ENCODE data around the gene PKDCC.

The PKDCC gene

GRCh38 chr2:42040643-42041278, 7.1 kb upstream of the PKDCC start:
- no peaks in the 10 kb centered on the region for H3K4me1 Mint-ChIP-seq (ENCODE audit: low read depth)
- H3K27ac Mint-ChIP-seq: no peak overlapping the region
- peaks cover 40% of the 10 kb centered on the region for H3K27me3 Mint-ChIP-seq
- DNase-seq: no peak
- H3K36me3 Mint-ChIP-seq (ENCODE audit: low read depth): no peaks in the 10 kb centered on the region
- H3K4me3 Mint-ChIP-seq: no peak overlapping the region
- H3K9me3 Mint-ChIP-seq: no peaks in the 10 kb centered on the region

GRCh38 chr2:42041377-42042127, 6.3 kb upstream of the PKDCC start:
- H3K9me3 Mint-ChIP-seq: no peaks in the 10 kb centered on the region
- H3K4me3 Mint-ChIP-seq: no peak overlapping the region
- H3K4me1 Mint-ChIP-seq (ENCODE audit: low read depth): no peaks in the 10 kb centered on the region
- H3K27ac Mint-ChIP-seq: no peak overlapping the region
- H3K36me3 Mint-ChIP-seq (ENCODE audit: low read depth): no peaks in the 10 kb centered on the region
- DNase-seq: no peak
- peaks cover 47% of the 10 kb centered on the region for H3K27me3 Mint-ChIP-seq

GRCh38 chr2:42042631-42043355, 5.0 kb upstream of the PKDCC start:
- no peaks in the 10 kb centered on the region for H3K36me3 Mint-ChIP-seq (ENCODE audit: low read depth)
- no peak overlapping the region for H3K27ac Mint-ChIP-seq
- no peak overlapping the region for H3K4me3 Mint-ChIP-seq
- peaks cover 52% of the 10 kb centered on the region for H3K27me3 Mint-ChIP-seq
- H3K4me1 Mint-ChIP-seq (ENCODE audit: low read depth): peaks cover 3% of the 10 kb centered on the region
- no peaks in the 10 kb centered on the region for H3K9me3 Mint-ChIP-seq
- no peak for DNase-seq

- DNase-seq: no peak
- H3K4me1 Mint-ChIP-seq (ENCODE audit: low read depth): peaks cover 6% of the 10 kb centered on the region
- H3K27me3 Mint-ChIP-seq: peaks cover 57% of the 10 kb centered on the region
- H3K27ac Mint-ChIP-seq: no peak overlapping the region
- H3K36me3 Mint-ChIP-seq (ENCODE audit: low read depth): no peaks in the 10 kb centered on the region
- no peak overlapping the region for H3K4me3 Mint-ChIP-seq
- H3K9me3 Mint-ChIP-seq: no peaks in the 10 kb centered on the region
Measured at GRCh38 chr2:42043789-42044394, 3.9 kb upstream of the PKDCC start.

- no peaks in the 10 kb centered on the region for H3K9me3 Mint-ChIP-seq
- peaks cover 68% of the 10 kb centered on the region for H3K27me3 Mint-ChIP-seq
- H3K27ac Mint-ChIP-seq: no peak overlapping the region
- H3K4me1 Mint-ChIP-seq (ENCODE audit: low read depth): peaks cover 6% of the 10 kb centered on the region
- H3K36me3 Mint-ChIP-seq (ENCODE audit: low read depth): no peaks in the 10 kb centered on the region
- DNase-seq: no peak
- no peak overlapping the region for H3K4me3 Mint-ChIP-seq
Measured at GRCh38 chr2:42044939-42045338, 2.9 kb upstream of the PKDCC start.

GRCh38 chr2:42045352-42045751, 2.5 kb upstream of the PKDCC start:
- Mint-ChIP-seq H3K36me3 (ENCODE audit: low read depth) (no peaks in the 10 kb centered on the region), H3K27ac (no peak overlapping the region), H3K27me3 (peaks cover 72% of the 10 kb centered on the region), H3K4me1 (ENCODE audit: low read depth) (peaks cover 6% of the 10 kb centered on the region), H3K9me3 (no peaks in the 10 kb centered on the region), H3K4me3 (no peak overlapping the region)
- DNase-seq: no peak

GRCh38 chr2:42045848-42046748, 1.7 kb upstream of the PKDCC start:
- Mint-ChIP-seq H3K36me3 (ENCODE audit: low read depth) (no peaks in the 10 kb centered on the region), H3K4me3 (no peak overlapping the region), H3K27me3 (peaks cover 76% of the 10 kb centered on the region), H3K9me3 (no peaks in the 10 kb centered on the region), H3K4me1 (ENCODE audit: low read depth) (peaks cover 6% of the 10 kb centered on the region), H3K27ac (no peak overlapping the region)
- no peak for DNase-seq

DNA sequence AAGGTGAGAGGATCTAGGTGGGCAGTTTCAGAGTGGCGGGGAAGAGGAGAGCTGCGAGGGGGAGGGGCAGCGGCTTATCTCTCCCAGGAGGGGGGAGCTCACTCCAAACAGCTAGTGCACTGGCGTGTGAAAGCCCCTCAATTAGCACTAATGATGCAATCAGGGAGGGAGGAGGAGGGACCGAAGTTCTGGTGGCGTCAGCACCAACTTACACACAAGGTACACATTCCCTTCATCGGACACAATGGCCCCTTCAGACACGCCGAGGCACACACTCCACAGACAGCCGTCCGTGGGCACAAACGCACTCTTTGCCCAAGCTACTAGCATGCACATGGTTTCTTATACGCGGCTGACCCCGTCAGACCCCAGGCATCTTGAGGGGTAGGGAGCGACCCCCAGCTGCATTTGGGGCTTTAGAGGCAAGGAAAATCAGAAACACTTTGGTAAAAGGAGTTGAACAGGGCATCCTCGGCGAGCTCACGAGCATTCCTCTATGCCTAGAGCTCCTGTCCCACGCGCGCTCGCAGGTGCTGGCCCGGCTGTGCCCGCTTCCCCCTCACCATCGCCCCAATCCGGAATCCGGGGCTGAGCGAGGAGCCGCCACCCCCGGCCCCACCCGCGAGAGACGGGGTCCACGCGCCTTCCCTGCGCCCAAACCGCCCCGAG, 868 bp upstream of the PKDCC start:
- Mint-ChIP-seq H3K4me1 (ENCODE audit: low read depth) (peaks cover 6% of the 10 kb centered on the region), H3K9me3 (no peaks in the 10 kb centered on the region), H3K27ac (no peak overlapping the region), H3K36me3 (ENCODE audit: low read depth) (no peaks in the 10 kb centered on the region), H3K4me3 (peak overlapping the region; percentile 60), H3K27me3 (peaks cover 75% of the 10 kb centered on the region)
- DNase-seq: peak; percentile 42

DNA sequence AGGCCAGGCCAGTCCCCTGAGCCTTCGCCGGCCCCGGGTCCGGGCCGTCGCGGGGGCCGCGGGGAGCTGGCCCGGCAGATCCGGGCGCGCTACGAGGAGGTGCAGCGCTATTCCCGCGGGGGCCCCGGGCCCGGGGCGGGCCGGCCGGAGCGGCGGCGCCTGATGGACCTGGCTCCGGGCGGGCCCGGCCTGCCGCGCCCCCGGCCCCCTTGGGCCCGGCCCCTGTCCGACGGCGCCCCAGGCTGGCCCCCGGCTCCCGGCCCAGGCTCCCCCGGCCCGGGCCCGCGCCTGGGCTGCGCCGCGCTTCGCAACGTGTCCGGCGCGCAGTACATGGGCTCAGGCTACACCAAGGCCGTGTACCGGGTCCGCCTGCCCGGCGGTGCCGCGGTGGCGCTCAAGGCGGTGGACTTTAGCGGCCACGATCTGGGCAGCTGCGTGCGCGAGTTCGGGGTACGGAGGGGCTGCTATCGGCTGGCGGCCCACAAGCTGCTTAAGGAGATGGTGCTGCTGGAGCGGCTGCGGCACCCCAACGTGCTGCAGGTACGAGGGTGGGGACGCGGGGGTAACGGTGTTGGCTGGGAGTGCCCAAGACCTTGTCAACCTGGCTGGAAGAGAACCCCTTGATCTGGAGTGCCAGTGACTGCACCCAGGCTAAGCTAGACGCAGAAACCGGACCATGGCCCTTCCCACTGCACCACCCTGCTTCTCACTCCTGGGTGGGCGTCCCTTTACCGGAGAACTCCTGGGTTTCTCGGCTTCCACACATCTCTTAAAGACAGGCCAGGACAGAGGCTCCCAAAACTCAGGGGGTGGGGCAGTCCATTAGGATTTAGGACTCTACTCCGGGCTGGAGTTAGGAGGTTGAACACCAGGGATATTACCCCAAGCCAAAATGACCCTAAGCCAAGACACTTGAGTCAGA, 739 bp downstream of the PKDCC start:
- Mint-ChIP-seq H3K4me1 (ENCODE audit: low read depth) (peaks cover 6% of the 10 kb centered on the region), H3K27ac (no peak overlapping the region), H3K4me3 (peak overlapping the region; percentile 51), H3K27me3 (peaks cover 64% of the 10 kb centered on the region), H3K36me3 (ENCODE audit: low read depth) (no peaks in the 10 kb centered on the region), H3K9me3 (no peaks in the 10 kb centered on the region)
- DNase-seq: peak; percentile 37

DNA sequence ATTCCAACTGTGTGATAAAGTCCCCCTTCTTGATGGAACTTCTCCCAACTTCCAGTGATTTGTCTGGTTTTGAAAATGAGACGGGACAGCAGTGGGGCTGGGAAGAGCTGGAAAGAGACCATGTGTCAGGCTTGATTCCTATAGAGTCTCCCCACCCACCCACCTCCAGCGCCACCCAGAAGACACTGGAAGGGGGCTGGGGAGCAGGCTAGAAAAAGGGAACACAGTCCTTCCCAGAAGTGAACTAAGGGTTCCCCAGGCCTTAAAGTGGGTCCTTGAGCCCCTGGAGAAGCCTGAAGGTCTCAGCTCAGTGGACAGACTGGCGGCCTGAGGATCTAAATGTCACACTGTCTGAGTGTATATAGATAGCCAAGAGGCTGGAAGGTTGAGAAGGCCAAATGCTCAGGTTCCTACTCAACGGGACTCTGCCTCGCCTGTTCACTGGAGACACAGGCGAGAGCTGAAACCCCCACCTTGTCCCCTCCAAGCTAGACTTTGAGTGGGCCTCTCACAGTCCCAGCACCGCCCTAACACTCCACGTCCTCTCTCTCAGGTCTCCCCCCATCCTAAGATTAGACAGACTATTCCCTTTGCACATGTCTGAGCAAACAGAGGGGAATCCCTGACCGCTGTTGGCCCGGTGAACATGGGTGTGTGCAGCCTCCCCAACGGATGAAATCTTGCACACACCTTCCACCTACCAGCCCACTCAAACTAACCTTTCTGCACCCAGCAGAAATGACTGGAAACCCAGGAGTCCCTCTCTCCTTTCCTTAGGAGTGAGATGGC, 1.6 kb downstream of the PKDCC start:
- H3K9me3 Mint-ChIP-seq: no peaks in the 10 kb centered on the region
- DNase-seq: no peak
- no peaks in the 10 kb centered on the region for H3K36me3 Mint-ChIP-seq (ENCODE audit: low read depth)
- peak overlapping the region; percentile 51 for H3K4me3 Mint-ChIP-seq
- H3K27me3 Mint-ChIP-seq: peaks cover 61% of the 10 kb centered on the region
- H3K4me1 Mint-ChIP-seq (ENCODE audit: low read depth): peaks cover 6% of the 10 kb centered on the region
- H3K27ac Mint-ChIP-seq: no peak overlapping the region

DNA sequence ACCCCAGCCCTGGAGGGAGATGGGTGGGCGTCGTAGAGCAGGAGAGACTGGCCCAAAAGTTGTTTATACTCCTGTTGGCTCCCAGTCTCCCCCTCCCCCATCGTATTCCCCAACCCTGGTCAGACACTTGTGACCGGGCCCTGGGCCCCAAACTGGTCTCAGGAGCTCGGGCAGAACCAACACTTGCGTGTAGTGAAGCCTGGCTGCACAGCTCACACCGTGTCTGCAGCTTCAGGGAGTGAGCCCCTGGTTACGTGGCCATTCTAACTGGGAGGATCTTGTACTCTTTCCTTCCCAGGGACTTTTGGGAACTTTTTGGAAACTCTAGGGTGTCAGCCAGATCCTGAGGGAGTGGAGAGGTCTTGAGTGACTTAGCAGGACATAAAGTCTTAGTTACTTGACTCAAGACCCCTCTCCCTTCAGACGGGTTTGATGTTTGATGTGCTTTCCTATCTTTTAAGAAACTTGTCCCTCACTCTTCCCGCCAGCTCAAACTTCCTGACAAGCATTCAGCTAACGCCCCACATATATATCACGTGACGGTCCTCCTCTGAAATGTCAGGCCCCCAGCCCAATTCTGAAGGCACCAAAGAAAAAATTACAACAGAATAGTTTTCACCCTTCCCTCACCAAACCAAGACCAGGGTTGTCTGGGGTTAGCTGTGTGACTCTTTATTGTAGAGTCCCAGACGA, 2.3 kb downstream of the PKDCC start:
- peaks cover 6% of the 10 kb centered on the region for H3K4me1 Mint-ChIP-seq (ENCODE audit: low read depth)
- no peak overlapping the region for H3K4me3 Mint-ChIP-seq
- no peak for DNase-seq
- peaks cover 54% of the 10 kb centered on the region for H3K27me3 Mint-ChIP-seq
- H3K36me3 Mint-ChIP-seq (ENCODE audit: low read depth): no peaks in the 10 kb centered on the region
- no peak overlapping the region for H3K27ac Mint-ChIP-seq
- H3K9me3 Mint-ChIP-seq: no peaks in the 10 kb centered on the region

All from activated T-cell treated with anti-CD3 and anti-CD28 coated beads, Interleukin-2, amount 50 U/mL, for 24 hours (primary cell).